GM23338 (cell line): ENCODE measurements around the gene MGLL.

Source experiments
- CREB1 ChIP-seq: fragments of 250-450 bp; sonication (Bioruptor Pico); IDR thresholded peaks from 2 replicates; pipeline ENCODE4 v1.5.0; 2020; ENCODE audit warnings: low read depth, mild to moderate bottlenecking, moderate library complexity
- EZH2 ChIP-seq: fragments of 200-600 bp; sonication (generic); IDR thresholded peaks from one replicate; pipeline ENCODE4 v1.8.0; 2017; ENCODE audit warnings: antibody characterized with exemption, mild to moderate bottlenecking, low read depth; ENCODE audit not compliant: unreplicated experiment
- EZH2phosphoT487 ChIP-seq: fragments of 200-600 bp; sonication (generic); IDR thresholded peaks from one replicate; pipeline ENCODE4 v1.8.1; 2018; ENCODE audit warnings: antibody characterized with exemption; ENCODE audit not compliant: unreplicated experiment
- JUNB ChIP-seq: IDR thresholded peaks from one replicate; pipeline ENCODE4 v1.6.1; 2016; ENCODE audit warnings: antibody characterized with exemption; ENCODE audit not compliant: unreplicated experiment
- NANOG ChIP-seq: IDR thresholded peaks from 2 replicates; pipeline ENCODE4 v1.6.1; 2016; ENCODE audit warnings: antibody characterized with exemption, borderline replicate concordance
- POLR2AphosphoS5 ChIP-seq: IDR thresholded peaks from 2 replicates; pipeline ENCODE4 v1.6.1; 2016; ENCODE audit warnings: antibody characterized with exemption, low read depth
- ZNF114 ChIP-seq: fragments of 250-450 bp; sonication (Bioruptor Pico); IDR thresholded peaks from 2 replicates; pipeline ENCODE4 v1.5.0; 2020; ENCODE audit warnings: mild to moderate bottlenecking, moderate library complexity
- ZNF331 ChIP-seq: fragments of 250-450 bp; sonication (Bioruptor Pico); IDR thresholded peaks from 2 replicates; pipeline ENCODE4 v1.5.0; 2020; ENCODE audit warnings: low read depth, mild to moderate bottlenecking, moderate library complexity
- TF ChIP-seq, protein P1 (sequence below), 2 experiments: fragments of 200-600 bp in 1 of 2; sonication (generic) in 1 of 2; conservative IDR thresholded peaks; 2 replicates each; pipeline versions ENCODE4 v1.5.1 to v1.6.1; 2016 to 2017; ENCODE audit warnings: antibody characterized with exemption in 2 of 2, low read depth in 2 of 2, mild to moderate bottlenecking in 2 of 2, moderate library complexity in 1 of 2
- TF ChIP-seq, protein P2 (sequence below): IDR thresholded peaks from one replicate; pipeline ENCODE4 v1.6.1; 2018; ENCODE audit warnings: antibody characterized with exemption; ENCODE audit not compliant: unreplicated experiment
- TF ChIP-seq, protein P3 (sequence below): IDR thresholded peaks from 2 replicates; pipeline ENCODE4 v1.6.1; 2016; ENCODE audit warnings: antibody characterized with exemption
- TF ChIP-seq, protein P4 (sequence below): fragments of 250-450 bp; sonication (Bioruptor Pico); IDR thresholded peaks from 2 replicates; pipeline ENCODE4 v1.5.0; 2020; ENCODE audit warnings: mild to moderate bottlenecking, moderate library complexity

DNA sequence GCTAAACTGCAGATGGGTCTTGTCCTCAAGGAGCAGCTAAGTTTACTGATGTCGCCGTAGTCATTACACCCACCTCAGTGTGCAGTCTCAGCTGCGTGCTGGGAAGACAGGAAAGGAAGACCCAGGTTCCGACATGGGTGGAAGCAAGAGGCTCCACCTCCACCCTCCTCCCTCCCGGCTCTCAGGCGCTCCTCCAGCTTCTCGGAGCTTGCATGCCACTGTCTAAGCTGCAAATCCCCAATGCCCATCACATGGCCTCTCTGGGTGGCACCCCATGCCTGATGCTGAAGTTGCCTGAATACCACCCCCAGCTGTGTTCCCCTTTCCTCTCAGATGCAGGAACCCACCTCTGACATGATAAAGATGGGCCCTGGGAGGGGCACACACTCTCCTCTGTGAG, 58.5 kb downstream of the MGLL start:
- TF ChIP-seq, protein P1, sequence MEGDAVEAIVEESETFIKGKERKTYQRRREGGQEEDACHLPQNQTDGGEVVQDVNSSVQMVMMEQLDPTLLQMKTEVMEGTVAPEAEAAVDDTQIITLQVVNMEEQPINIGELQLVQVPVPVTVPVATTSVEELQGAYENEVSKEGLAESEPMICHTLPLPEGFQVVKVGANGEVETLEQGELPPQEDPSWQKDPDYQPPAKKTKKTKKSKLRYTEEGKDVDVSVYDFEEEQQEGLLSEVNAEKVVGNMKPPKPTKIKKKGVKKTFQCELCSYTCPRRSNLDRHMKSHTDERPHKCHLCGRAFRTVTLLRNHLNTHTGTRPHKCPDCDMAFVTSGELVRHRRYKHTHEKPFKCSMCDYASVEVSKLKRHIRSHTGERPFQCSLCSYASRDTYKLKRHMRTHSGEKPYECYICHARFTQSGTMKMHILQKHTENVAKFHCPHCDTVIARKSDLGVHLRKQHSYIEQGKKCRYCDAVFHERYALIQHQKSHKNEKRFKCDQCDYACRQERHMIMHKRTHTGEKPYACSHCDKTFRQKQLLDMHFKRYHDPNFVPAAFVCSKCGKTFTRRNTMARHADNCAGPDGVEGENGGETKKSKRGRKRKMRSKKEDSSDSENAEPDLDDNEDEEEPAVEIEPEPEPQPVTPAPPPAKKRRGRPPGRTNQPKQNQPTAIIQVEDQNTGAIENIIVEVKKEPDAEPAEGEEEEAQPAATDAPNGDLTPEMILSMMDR (conservative IDR thresholded peaks at IDR 0.05; ENCODE audit: low read depth in 2 of 2), result no peak
- no peak for TF ChIP-seq EZH2
- TF ChIP-seq JUNB, result no peak
- TF ChIP-seq POLR2AphosphoS5, result no peak
- no peak for TF ChIP-seq EZH2phosphoT487
- TF ChIP-seq, protein P2, sequence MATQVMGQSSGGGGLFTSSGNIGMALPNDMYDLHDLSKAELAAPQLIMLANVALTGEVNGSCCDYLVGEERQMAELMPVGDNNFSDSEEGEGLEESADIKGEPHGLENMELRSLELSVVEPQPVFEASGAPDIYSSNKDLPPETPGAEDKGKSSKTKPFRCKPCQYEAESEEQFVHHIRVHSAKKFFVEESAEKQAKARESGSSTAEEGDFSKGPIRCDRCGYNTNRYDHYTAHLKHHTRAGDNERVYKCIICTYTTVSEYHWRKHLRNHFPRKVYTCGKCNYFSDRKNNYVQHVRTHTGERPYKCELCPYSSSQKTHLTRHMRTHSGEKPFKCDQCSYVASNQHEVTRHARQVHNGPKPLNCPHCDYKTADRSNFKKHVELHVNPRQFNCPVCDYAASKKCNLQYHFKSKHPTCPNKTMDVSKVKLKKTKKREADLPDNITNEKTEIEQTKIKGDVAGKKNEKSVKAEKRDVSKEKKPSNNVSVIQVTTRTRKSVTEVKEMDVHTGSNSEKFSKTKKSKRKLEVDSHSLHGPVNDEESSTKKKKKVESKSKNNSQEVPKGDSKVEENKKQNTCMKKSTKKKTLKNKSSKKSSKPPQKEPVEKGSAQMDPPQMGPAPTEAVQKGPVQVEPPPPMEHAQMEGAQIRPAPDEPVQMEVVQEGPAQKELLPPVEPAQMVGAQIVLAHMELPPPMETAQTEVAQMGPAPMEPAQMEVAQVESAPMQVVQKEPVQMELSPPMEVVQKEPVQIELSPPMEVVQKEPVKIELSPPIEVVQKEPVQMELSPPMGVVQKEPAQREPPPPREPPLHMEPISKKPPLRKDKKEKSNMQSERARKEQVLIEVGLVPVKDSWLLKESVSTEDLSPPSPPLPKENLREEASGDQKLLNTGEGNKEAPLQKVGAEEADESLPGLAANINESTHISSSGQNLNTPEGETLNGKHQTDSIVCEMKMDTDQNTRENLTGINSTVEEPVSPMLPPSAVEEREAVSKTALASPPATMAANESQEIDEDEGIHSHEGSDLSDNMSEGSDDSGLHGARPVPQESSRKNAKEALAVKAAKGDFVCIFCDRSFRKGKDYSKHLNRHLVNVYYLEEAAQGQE, result no peak
- no peak for TF ChIP-seq ZNF331 (CRISPR knock-in tag)
- TF ChIP-seq CREB1 (CRISPR knock-in tag), result no peak
- no peak for TF ChIP-seq ZNF114 (CRISPR knock-in tag)
- TF ChIP-seq NANOG, result no peak
- TF ChIP-seq, protein P3, sequence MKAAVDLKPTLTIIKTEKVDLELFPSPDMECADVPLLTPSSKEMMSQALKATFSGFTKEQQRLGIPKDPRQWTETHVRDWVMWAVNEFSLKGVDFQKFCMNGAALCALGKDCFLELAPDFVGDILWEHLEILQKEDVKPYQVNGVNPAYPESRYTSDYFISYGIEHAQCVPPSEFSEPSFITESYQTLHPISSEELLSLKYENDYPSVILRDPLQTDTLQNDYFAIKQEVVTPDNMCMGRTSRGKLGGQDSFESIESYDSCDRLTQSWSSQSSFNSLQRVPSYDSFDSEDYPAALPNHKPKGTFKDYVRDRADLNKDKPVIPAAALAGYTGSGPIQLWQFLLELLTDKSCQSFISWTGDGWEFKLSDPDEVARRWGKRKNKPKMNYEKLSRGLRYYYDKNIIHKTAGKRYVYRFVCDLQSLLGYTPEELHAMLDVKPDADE, result no peak
- TF ChIP-seq, protein P4, sequence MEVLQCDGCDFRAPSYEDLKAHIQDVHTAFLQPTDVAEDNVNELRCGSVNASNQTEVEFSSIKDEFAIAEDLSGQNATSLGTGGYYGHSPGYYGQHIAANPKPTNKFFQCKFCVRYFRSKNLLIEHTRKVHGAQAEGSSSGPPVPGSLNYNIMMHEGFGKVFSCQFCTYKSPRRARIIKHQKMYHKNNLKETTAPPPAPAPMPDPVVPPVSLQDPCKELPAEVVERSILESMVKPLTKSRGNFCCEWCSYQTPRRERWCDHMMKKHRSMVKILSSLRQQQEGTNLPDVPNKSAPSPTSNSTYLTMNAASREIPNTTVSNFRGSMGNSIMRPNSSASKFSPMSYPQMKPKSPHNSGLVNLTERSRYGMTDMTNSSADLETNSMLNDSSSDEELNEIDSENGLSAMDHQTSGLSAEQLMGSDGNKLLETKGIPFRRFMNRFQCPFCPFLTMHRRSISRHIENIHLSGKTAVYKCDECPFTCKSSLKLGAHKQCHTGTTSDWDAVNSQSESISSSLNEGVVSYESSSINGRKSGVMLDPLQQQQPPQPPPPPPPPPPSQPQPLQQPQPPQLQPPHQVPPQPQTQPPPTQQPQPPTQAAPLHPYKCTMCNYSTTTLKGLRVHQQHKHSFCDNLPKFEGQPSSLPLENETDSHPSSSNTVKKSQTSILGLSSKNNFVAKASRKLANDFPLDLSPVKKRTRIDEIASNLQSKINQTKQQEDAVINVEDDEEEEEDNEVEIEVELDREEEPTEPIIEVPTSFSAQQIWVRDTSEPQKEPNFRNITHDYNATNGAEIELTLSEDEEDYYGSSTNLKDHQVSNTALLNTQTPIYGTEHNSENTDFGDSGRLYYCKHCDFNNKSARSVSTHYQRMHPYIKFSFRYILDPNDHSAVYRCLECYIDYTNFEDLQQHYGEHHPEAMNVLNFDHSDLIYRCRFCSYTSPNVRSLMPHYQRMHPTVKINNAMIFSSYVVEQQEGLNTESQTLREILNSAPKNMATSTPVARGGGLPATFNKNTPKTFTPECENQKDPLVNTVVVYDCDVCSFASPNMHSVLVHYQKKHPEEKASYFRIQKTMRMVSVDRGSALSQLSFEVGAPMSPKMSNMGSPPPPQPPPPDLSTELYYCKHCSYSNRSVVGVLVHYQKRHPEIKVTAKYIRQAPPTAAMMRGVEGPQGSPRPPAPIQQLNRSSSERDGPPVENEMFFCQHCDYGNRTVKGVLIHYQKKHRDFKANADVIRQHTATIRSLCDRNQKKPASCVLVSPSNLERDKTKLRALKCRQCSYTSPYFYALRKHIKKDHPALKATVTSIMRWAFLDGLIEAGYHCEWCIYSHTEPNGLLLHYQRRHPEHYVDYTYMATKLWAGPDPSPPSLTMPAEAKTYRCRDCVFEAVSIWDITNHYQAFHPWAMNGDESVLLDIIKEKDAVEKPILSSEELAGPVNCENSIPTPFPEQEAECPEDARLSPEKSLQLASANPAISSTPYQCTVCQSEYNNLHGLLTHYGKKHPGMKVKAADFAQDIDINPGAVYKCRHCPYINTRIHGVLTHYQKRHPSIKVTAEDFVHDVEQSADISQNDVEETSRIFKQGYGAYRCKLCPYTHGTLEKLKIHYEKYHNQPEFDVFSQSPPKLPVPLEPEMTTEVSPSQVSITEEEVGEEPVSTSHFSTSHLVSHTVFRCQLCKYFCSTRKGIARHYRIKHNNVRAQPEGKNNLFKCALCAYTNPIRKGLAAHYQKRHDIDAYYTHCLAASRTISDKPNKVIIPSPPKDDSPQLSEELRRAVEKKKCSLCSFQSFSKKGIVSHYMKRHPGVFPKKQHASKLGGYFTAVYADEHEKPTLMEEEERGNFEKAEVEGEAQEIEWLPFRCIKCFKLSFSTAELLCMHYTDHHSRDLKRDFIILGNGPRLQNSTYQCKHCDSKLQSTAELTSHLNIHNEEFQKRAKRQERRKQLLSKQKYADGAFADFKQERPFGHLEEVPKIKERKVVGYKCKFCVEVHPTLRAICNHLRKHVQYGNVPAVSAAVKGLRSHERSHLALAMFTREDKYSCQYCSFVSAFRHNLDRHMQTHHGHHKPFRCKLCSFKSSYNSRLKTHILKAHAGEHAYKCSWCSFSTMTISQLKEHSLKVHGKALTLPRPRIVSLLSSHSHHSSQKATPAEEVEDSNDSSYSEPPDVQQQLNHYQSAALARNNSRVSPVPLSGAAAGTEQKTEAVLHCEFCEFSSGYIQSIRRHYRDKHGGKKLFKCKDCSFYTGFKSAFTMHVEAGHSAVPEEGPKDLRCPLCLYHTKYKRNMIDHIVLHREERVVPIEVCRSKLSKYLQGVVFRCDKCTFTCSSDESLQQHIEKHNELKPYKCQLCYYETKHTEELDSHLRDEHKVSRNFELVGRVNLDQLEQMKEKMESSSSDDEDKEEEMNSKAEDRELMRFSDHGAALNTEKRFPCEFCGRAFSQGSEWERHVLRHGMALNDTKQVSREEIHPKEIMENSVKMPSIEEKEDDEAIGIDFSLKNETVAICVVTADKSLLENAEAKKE (CRISPR knock-in tag), result no peak
